Panc1 (cell line): Measurements from ENCODE around the gene RPS14.

Experiments used
- POLR2AphosphoS5 ChIP-seq: IDR thresholded peaks from 2 replicates; pipeline ENCODE4 v1.6.1; 2012; ENCODE audit warnings: mild to moderate bottlenecking, low read depth, low read length, moderate library complexity
- SIN3A ChIP-seq: IDR thresholded peaks from 2 replicates; pipeline ENCODE4 v1.6.1; 2012; ENCODE audit warnings: low read depth, mild to moderate bottlenecking, low read length, moderate library complexity, borderline replicate concordance; ENCODE audit not compliant: insufficient read depth
- TCF7L2 ChIP-seq: IDR thresholded peaks from 2 replicates; pipeline ENCODE4 v1.6.1; 2011; ENCODE audit warnings: mild to moderate bottlenecking, low read depth, low read length, inconsistent platforms
- TF ChIP-seq, protein P1 (sequence below): fragments of 450-650 bp; IDR thresholded peaks from 2 replicates; pipeline ENCODE4 v1.5.1; 2017; ENCODE audit warnings: mild to moderate bottlenecking
- TF ChIP-seq, protein P2 (sequence below), 2 experiments: IDR thresholded peaks; 2 replicates each; pipeline ENCODE4 v1.6.1; 2011 to 2012; ENCODE audit warnings: low read depth in 2 of 2, control low read depth in 1 of 2, low read length in 1 of 2, mild to moderate bottlenecking in 1 of 2, moderate library complexity in 1 of 2; ENCODE audit not compliant: insufficient read depth in 1 of 2

DNA sequence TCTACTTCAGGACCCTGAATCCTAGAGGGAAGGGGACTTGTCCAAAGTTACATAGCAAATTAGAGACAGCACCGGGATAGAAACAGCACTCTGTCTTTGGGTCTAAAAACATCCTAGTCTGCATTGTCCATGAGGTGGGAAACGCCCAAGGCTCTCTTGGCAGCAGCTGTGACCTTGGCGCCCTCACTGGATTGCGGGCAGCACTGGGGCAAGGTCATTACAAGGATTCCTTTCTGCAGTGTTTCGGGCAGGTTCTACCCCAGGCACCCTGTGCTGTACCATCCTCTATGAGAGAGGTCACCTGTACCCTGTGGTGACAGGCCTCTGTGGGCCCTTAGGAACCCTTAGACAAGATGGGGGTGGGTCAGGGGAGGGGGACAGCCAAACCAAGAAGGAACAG, 45.4 kb downstream of the RPS14 start:
- TF ChIP-seq, protein P1, sequence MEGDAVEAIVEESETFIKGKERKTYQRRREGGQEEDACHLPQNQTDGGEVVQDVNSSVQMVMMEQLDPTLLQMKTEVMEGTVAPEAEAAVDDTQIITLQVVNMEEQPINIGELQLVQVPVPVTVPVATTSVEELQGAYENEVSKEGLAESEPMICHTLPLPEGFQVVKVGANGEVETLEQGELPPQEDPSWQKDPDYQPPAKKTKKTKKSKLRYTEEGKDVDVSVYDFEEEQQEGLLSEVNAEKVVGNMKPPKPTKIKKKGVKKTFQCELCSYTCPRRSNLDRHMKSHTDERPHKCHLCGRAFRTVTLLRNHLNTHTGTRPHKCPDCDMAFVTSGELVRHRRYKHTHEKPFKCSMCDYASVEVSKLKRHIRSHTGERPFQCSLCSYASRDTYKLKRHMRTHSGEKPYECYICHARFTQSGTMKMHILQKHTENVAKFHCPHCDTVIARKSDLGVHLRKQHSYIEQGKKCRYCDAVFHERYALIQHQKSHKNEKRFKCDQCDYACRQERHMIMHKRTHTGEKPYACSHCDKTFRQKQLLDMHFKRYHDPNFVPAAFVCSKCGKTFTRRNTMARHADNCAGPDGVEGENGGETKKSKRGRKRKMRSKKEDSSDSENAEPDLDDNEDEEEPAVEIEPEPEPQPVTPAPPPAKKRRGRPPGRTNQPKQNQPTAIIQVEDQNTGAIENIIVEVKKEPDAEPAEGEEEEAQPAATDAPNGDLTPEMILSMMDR: no peak
- TF ChIP-seq, protein P2, sequence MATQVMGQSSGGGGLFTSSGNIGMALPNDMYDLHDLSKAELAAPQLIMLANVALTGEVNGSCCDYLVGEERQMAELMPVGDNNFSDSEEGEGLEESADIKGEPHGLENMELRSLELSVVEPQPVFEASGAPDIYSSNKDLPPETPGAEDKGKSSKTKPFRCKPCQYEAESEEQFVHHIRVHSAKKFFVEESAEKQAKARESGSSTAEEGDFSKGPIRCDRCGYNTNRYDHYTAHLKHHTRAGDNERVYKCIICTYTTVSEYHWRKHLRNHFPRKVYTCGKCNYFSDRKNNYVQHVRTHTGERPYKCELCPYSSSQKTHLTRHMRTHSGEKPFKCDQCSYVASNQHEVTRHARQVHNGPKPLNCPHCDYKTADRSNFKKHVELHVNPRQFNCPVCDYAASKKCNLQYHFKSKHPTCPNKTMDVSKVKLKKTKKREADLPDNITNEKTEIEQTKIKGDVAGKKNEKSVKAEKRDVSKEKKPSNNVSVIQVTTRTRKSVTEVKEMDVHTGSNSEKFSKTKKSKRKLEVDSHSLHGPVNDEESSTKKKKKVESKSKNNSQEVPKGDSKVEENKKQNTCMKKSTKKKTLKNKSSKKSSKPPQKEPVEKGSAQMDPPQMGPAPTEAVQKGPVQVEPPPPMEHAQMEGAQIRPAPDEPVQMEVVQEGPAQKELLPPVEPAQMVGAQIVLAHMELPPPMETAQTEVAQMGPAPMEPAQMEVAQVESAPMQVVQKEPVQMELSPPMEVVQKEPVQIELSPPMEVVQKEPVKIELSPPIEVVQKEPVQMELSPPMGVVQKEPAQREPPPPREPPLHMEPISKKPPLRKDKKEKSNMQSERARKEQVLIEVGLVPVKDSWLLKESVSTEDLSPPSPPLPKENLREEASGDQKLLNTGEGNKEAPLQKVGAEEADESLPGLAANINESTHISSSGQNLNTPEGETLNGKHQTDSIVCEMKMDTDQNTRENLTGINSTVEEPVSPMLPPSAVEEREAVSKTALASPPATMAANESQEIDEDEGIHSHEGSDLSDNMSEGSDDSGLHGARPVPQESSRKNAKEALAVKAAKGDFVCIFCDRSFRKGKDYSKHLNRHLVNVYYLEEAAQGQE (IDR thresholded peaks at IDR 0.05; ENCODE audit: insufficient read depth in 1 of 2, low read depth in 2 of 2, low read length in 1 of 2): no peak
- TF ChIP-seq POLR2AphosphoS5 (no peak), TCF7L2 (no peak), SIN3A (no peak)
